Left kidney (tissue), 1 donor: ENCODE measurements around the gene KIAA0040. TPM values are rescaled to one million over a fixed set of nuclear protein-coding genes. Genes with fewer than 3 reads are reported as not detected.

Source experiments
- polyA plus RNA-seq: library from polyadenylated mRNA; unstranded; fragments of 120-200 nt; gene quantifications from one replicate; pipeline ENCODE4 v1.2.1, GENCODE V29; 2013; ENCODE audit not compliant: insufficient read length

Gene KIAA0040
- polyA plus RNA-seq, 1 donor: 18.0 TPM

Other genes with a start within 250 kb of the KIAA0040 start
- gene CACYBP, start 192.8 kb downstream of the KIAA0040 start, polyA plus RNA-seq: 140 TPM
- gene MRPS14, start 169.4 kb downstream of the KIAA0040 start, polyA plus RNA-seq: 52.9 TPM
- gene TNN, start 124.9 kb downstream of the KIAA0040 start, polyA plus RNA-seq: 2.4 TPM